GM12874 (cell line): Measurements from ENCODE around the gene CELA3A.

Experiments used
- CTCF ChIP-seq: IDR thresholded peaks from 2 replicates; pipeline ENCODE4 v1.5.1; 2011; ENCODE audit warnings: low read depth, mild to moderate bottlenecking, control low read depth, low read length, moderate library complexity; ENCODE audit not compliant: insufficient read depth

The CELA3A gene

GRCh38 chr1:22001409-22001808 is at the start of gene CELA3A:
TSS of gene CELA3A (plus strand) at chr1:22001657. CDS start at chr1:22001675, 18 bp downstream.
- TF ChIP-seq CTCF: no peak

GRCh38 chr1:21952786-21953520 is 48.5 kb upstream of the CELA3A start:
- TF ChIP-seq CTCF: no peak

GRCh38 chr1:21955058-21955457 is 46.4 kb upstream of the CELA3A start:
- TF ChIP-seq CTCF: no peak

GRCh38 chr1:21955501-21956281 is 45.8 kb upstream of the CELA3A start:
- no peak for TF ChIP-seq CTCF

- TF ChIP-seq CTCF: no peak
These were observed 44.5 kb upstream of the CELA3A start for GRCh38 chr1:21956720-21957552.

GRCh38 chr1:21961337-21961736 is 40.1 kb upstream of the CELA3A start:
- TF ChIP-seq CTCF: no peak

- TF ChIP-seq CTCF: no peak
These were observed 39.7 kb upstream of the CELA3A start for GRCh38 chr1:21961799-21962198.
